ENCODE data around the gene MRPL54.
"Not testable (repeated sequence)": the region's sequence is repeated elsewhere in the genome, so short reads cannot be mapped to it uniquely, and the experiment has no call there.

MRPL54 gene

GRCh38 chr19:3740431-3740830 lies 22.1 kb upstream of the MRPL54 start:
- no peak for DNase-seq (ENCODE audit: low read depth)

DNA sequence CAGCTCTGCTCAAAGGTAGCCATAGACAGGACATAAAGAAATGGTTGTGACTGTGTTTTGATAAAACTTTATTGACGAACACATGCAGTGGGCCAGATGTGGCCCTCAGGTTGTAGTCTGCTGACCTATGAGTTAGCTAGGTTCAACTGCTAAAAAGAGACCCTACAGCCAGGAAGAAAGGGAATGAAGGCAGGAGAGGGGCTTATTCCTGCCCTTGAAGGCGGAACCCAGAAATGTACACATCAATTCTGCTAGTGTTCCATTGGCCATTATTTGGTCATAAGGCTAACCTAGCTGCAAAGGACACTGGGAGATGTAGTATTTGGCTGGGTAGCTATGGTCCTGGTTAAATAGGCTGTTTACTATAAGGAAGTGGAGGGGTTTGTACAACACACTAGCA lies 19.0 kb upstream of the MRPL54 start:
- DNase-seq (ENCODE audit: low read depth), result no peak

DNA sequence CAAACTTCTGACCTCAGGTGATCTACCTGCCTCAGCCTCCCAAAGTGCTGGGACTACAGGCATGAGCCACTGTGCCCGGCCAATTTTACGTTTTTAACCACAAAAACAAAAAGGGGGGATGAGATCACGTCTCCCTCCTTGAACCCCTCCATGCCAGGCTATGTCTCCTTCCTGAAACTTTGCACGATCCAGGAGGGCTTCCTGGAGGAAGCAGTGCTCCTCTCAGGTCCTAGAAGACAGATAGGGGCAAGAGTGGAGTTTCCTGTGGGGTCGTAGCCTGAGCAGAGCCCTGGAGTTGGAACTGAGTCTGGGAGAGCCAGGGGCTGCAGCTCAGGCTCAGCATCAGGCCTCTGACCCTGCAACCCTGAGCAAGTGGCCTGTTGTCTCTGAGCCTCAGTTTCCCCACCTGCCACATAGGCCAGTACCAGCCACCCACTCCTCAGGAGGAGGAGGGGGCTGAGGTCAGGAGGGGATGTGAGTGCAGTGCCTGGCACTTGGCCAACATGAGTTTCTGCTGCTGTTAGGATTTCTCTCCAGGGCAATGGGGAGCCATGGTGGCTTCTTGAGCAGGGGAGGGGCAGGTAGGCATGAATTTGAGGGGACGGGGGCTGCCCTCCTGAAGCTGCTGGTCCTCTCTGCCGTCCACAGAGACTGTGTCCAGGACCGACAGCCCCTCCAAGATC lies 17.0 kb upstream of the MRPL54 start:
- DNase-seq (ENCODE audit: low read depth), result no peak

- no peak for DNase-seq (ENCODE audit: low read depth)
Observed at GRCh38 chr19:3746371-3747056, 16.0 kb upstream of the MRPL54 start.

DNA sequence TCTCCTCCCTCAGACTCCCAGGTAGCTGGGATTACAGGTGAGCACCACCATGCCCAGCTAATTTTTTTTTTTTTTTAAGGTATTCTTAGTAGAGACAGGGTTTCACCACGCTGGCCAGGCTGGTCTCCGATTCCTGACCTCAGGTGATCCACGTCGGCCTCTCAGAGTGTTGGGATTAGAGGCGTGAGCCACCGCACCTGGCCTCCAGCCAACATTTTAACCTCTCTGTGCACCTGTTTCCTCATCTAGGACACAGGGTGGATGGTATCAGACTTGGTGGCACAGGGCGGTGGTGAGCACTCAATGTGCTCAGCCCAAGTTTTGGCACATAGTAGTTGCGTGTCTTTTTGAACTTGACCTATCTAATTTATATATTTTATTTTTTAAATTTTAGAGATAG lies 13.5 kb upstream of the MRPL54 start:
- no peak for DNase-seq (ENCODE audit: low read depth)

DNA sequence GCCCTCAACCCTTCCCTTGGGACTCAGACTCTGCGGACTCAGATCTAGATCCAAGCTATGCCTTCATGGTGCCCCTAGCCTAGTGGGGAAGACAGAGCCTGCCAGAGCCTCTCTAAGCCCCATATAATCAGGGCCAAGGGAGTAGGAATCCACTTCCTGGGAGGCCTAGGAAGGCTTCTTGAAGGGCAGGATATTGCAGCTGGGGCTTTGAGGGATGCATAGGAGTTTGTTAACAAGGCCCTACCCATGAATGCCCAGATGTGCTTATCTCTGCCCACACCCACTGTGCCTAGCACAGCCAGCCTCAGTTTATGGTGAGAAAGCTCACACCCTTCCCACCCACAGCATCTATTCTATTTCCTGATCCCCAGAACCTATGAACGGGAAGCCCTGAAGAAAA lies 12.3 kb upstream of the MRPL54 start:
- DNase-seq (ENCODE audit: low read depth), result no peak

GRCh38 chr19:3751236-3751635 lies 11.2 kb upstream of the MRPL54 start:
- no peak for DNase-seq (ENCODE audit: low read depth)

GRCh38 chr19:3752492-3752891 lies 10.0 kb upstream of the MRPL54 start:
- DNase-seq (ENCODE audit: low read depth), result no peak

- DNase-seq (ENCODE audit: low read depth), result no peak
Observed at GRCh38 chr19:3753631-3754410, 8.7 kb upstream of the MRPL54 start.

GRCh38 chr19:3757705-3758104 lies 4.8 kb upstream of the MRPL54 start:
- DNase-seq (ENCODE audit: low read depth), result not testable (repeated sequence)

GRCh38 chr19:3758297-3758696 lies 4.2 kb upstream of the MRPL54 start:
- DNase-seq (ENCODE audit: low read depth), result not testable (repeated sequence)

GRCh38 chr19:3759482-3760254 lies 2.8 kb upstream of the MRPL54 start:
- DNase-seq (ENCODE audit: low read depth), result no peak

DNA sequence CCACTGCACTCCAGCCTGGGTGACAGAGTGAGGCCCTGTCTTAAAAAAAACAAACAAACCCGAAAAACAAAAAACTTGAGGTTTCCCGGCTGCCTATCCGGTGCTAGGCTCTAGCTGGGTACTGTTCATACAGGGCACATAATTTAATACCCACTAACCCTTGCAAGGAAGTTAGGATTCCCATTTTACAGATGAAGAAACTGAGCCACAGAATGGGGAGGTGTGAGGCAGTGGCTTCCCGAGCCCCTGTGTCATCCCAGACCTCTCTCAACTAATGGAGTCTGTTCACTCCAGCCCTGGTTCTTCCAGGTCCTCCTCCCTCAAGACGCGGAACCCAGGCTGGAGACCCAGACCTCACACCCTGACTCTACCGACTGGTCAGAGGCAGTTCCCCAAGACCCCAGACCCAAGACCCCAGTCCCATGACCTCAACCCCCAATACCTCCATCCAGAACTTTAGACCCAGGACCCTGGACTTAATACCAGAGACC lies 1.6 kb upstream of the MRPL54 start:
- no peak for DNase-seq (ENCODE audit: low read depth)

GRCh38 chr19:3761382-3762129 lies 926 bp upstream of the MRPL54 start, which contains the start of gene APBA3:
APBA3 (minus strand) TSS chr19:3761692; CDS start chr19:3760264, 1,428 bp downstream.
- peak; percentile 77 for DNase-seq (ENCODE audit: low read depth)

DNA sequence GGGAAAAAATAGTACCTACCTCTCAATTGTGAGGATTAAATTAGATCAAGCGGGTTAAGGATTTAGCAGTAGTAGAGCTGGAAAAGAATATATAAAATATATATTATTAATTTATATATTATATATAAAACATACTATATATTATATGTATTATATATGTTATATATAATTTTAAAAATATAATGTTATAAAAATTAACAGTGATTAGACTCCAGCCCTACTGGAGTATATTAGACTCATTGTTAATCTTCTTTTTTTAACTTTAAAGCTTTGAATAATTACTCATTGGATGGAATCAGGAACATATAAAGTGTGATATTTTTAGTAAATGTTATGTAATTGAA lies 380 bp upstream of the MRPL54 start:
- no peak for DNase-seq (ENCODE audit: low read depth)

GRCh38 chr19:3765121-3765520 lies 2.6 kb downstream of the MRPL54 start:
- DNase-seq (ENCODE audit: low read depth), result no peak

DNA sequence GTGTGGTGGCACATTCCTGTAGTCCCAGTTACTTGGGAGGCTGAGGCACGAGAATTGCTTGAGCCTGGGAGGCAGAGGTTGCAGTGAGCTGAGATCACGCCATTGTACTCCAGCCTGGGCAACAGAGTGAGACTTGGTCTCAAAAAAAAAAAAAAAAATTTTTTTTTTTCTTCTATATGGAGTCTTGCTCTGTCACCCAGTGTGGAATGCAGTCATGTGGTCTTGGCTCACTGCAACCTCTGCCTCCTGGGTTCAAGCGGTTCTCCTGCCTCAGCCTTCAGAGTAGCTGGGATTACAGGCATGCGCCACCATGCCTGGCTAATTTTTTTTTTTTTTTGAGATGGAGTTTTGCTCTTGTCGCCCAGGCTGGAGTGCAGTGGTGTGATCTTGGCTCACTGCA lies 3.3 kb downstream of the MRPL54 start:
- not testable (repeated sequence) for DNase-seq (ENCODE audit: low read depth)

DNA sequence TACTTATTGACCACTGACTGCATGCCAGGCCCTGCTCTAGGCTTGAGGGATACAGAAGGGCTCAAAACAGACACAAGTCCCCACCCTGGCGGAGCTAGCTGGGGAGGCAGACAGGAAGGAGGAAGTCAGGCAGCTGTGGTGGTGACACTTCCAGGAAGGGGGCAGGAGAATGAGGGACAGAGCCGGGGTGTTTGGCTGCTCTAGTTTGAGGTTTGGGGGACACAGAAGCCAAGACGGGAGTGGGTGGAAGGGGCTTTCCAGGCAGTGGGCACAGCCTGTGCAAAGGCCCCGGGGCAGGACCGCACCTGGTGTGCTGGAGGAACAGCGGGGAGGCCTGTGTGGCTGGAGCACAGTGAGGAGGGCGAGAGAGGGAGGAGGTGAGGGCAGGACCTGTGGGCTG lies 4.0 kb downstream of the MRPL54 start:
- DNase-seq (ENCODE audit: low read depth), result no peak

- no peak for DNase-seq (ENCODE audit: low read depth)
Observed at GRCh38 chr19:3767050-3767449, 4.6 kb downstream of the MRPL54 start.

DNA sequence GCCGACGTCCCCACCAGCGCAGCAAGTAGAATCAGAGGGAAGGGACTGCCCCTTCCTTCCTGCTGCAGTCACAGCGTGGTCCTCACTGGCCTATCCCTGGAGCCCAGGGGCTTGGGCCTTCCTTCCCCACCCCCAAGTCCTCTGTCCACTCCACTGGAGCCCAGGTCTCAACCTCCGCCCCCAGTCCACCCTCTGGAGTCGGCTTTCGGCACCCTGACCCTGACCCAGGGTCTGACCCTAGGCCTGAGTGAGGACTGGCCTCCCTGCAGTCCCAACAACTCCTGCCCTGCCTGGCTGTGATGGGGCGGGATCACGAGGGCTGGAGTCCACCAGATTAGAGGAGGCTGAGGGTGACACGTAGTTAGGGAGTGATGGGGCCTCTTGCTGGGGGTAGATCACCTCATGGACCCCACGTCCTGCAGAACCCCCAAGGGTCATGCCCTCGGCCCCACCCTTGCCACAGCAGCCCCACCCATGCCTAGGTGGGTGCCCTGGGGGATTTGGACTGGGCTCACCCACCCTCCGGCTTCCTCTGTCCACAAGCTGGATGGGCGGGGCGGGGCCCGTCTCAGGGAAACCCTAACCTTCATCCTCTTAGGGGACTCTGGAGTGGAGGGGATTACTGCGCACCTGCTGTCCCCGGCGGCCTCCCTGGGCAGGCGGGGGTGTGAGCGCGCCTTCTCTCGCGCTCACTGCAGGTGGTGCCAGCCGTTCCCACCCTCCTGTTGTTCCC lies 5.7 kb downstream of the MRPL54 start:
- DNase-seq (ENCODE audit: low read depth), result no peak

DNA sequence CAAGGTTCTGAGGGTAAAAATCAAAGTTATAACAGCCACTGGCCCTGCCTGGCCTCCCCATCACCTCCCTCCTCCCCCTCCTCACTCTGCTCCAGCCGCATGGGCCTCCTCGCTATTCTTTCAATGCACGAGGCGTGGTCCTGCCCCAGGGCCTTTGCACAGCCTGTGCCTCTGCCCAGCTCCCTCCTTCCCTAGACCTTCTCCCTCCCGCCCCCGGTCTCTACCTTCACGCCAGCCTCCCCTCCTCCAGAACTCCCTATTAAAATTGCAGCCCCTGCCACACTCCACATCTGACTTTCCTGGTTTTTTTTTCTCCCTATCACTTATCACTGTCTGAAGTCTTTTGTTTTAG lies 6.2 kb downstream of the MRPL54 start:
- DNase-seq (ENCODE audit: low read depth), result no peak

Measured in GM04504 (cell line).